Measurements from ENCODE around the gene ACSS2. TPM values are rescaled to one million over a fixed set of nuclear protein-coding genes. Genes with fewer than 3 reads are reported as not detected.

The ACSS2 gene
- total RNA-seq (ENCODE audit: low replicate concordance): 32.3 and 65.3 TPM in 2 replicates

GRCh38 chr20:34876406-34877282 is at the start of gene ACSS2:
Gene ACSS2, plus strand, starts transcription at chr20:34876612. Its CDS starts 34 bp downstream, at chr20:34876646.
- H3K4me3 ChIP-seq (ENCODE audit: low read depth, low read length): peak within 1 kb of the TSS; percentile 87
- DNase-seq (ENCODE audit: low read depth): peak; percentile 99
- TF ChIP-seq CTCF (IDR thresholded peaks at IDR 0.05; ENCODE audit: insufficient read depth, low read length): no peak

- no peak for TF ChIP-seq CTCF (IDR thresholded peaks at IDR 0.05; ENCODE audit: insufficient read depth, low read length)
- no peak for DNase-seq (ENCODE audit: low read depth)
- H3K4me3 ChIP-seq (ENCODE audit: low read depth, low read length): no peak overlapping the region
Observed at GRCh38 chr20:34829191-34829590, 47.2 kb upstream of the ACSS2 start.

- TF ChIP-seq CTCF (IDR thresholded peaks at IDR 0.05; ENCODE audit: insufficient read depth, low read length): no peak
- DNase-seq (ENCODE audit: low read depth): no peak
- no peak overlapping the region for H3K4me3 ChIP-seq (ENCODE audit: low read depth, low read length)
Observed at GRCh38 chr20:34831936-34832335, 44.5 kb upstream of the ACSS2 start.

GRCh38 chr20:34834459-34834893 is 41.9 kb upstream of the ACSS2 start:
- peak; percentile 59 for DNase-seq (ENCODE audit: low read depth)
- peak overlapping the region; percentile 46 for H3K4me3 ChIP-seq (ENCODE audit: low read depth, low read length)

GRCh38 chr20:34842143-34842542 is 34.3 kb upstream of the ACSS2 start:
- no peak for DNase-seq (ENCODE audit: low read depth)
- no peak for TF ChIP-seq CTCF (IDR thresholded peaks at IDR 0.05; ENCODE audit: insufficient read depth, low read length)
- no peak overlapping the region for H3K4me3 ChIP-seq (ENCODE audit: low read depth, low read length)

More at GRCh38 chr20:34834459-34834893, 41.9 kb upstream of the ACSS2 start:
- TF ChIP-seq CTCF (IDR thresholded peaks at IDR 0.05; ENCODE audit: insufficient read depth, low read length): peak; percentile 26

- TF ChIP-seq CTCF (IDR thresholded peaks at IDR 0.05; ENCODE audit: insufficient read depth, low read length): no peak
- no peak overlapping the region for H3K4me3 ChIP-seq (ENCODE audit: low read depth, low read length)
- no peak for DNase-seq (ENCODE audit: low read depth)
Observed at GRCh38 chr20:34843421-34843820, 33.0 kb upstream of the ACSS2 start.

Measured in fibroblast of the aortic adventitia (primary cell).